ENCODE measurements around the gene SFSWAP.
"Not testable (repeated sequence)": the region's sequence is repeated elsewhere in the genome, so short reads cannot be mapped to it uniquely, and the experiment has no call there.

SFSWAP gene

DNA sequence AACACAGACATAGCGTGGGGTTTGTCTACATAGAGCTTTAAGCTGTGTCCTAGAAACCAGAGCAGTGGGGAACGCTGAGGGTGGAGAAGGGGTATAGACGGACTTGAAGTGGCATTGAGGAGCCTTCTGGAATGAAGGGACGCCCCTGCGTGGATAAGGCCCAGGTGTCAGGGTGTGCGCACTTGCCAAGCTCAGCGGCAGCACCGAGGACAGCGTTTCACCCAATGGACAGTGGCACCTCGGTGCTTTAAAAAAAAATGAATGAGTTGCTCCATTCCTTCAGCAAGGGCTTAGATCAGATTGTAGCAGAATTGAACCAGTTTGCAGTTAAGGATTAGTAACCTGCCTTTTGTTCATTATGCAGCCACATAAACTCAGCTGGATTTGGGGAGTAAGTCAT, 83.7 kb downstream of the SFSWAP start:
- DNase-seq, result no peak

DNA sequence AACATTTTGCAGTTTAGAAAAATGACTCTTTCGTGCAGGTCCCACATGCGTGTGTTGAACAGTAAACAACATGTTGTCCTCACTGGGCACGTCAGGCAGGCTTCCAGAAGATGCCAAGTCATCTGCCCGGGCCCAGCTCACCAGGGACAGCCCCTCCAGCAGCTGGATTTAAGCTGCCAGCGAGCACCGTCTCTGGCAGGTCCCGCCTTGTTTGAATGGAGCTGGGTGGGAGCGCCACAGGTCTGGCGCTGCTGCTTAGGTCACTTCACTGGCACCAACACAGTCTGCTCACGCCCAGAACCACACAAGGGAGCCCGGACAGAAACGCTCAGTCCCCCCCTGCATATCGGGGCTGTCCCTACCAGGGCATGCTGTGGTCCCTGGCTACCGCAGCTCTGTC, 84.2 kb downstream of the SFSWAP start:
- DNase-seq, result no peak

DNA sequence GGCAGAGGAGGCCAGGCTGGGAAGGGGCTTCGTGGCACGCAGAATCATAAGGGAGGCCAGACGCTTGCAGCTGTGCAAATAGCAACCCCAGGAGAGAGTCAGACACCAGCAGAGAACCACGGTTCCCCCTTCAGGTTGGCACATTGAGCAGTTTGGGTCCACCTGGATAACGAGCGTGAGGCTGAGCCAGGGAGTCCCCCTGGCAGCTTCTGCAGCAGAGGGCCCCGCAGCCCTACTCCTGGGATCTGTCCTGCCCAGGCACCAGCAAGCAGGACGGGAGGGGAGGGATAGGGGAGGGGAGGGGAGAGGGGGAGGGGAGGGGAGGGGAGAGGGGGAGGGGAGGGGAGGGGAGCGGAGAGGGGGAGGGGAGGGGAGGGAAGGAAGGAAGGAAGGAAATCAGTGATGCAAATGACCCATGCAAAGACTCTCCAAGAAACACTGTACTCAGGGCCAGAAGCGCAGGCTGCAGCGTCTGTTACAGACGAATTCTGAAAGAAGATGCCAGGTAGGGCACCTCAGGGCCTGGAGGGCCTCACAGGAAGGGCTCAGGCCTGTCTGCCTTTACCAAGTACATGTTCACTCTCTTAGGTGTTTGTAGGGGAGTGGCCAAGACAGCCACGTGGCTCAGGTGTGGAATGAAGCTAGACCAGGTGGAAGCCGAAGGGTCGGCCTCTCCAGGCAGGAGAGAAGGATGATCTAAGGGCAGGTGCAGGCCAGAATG, 85.0 kb downstream of the SFSWAP start:
- DNase-seq, result no peak

DNA sequence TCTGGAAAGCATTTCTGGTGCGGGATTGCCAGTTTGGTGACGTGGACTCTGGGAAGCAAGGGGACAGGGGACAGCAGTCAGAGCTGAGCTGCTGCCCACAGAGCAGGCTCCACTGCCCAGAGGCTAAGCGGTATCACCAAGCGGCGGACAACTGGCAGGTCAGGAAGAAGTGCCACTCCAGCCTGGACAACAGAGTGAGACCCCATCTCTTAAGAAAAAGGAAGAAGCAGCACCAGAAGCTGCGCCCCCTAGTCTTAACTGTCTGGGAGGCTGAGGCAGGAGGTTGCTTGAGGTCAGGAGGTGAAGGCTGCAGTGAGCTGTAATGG, 85.5 kb downstream of the SFSWAP start:
- DNase-seq, result no peak

DNA sequence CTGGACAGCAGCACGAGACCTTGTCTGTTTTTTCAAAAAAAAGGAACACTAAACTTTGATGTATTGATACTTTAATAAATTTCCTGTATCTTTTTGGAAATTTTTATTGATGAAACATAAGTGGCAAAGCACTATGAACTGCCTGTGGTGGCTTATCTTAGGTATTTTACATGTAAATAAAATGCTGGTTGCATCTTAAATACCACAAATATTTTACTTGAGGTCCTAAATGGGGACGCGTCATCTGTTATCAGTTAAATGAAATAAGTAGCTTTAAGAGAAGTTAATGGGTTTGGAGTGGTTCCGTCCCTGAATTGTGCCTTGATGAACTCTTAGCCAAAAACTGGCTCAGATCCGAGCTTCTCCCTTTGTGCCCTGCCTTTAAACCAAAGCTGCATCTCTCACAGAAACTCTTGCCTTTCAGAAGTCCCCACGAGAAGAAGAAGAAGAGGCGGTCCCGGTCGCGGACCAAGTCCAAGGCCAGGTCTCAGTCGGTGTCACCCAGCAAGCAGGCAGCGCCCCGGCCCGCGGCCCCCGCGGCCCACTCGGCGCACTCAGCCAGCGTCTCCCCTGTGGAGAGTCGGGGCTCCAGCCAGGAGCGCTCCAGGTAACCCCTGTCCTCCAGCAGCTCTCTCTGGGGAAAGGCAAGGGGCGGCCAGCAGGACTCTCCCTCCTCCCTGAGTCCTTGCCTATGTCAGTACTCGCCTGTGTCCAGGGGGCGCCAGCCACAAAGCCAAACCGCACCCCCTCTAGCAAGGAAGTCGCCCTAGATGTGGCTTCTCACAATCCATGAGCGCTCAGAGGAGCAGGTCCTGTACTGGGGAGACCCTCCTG, 86.1 kb downstream of the SFSWAP start:
- DNase-seq, result no peak

DNA sequence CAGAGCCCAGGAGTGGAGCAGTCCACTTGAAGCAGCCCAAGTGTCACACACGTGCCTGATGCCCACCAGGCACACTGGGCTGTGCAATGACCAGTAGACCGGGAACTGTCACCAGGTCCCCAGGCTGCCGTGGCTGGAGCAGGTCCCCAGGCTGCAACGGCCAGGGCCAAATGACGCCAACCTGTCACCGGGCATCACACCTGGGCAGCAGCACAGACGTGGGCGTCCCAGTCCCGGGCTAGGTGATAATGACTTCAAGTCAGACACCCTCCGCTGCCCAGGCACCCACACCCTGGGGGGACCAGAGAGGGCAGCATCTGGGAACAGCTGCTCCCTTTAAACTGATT, 86.7 kb downstream of the SFSWAP start:
- no peak for DNase-seq

DNA sequence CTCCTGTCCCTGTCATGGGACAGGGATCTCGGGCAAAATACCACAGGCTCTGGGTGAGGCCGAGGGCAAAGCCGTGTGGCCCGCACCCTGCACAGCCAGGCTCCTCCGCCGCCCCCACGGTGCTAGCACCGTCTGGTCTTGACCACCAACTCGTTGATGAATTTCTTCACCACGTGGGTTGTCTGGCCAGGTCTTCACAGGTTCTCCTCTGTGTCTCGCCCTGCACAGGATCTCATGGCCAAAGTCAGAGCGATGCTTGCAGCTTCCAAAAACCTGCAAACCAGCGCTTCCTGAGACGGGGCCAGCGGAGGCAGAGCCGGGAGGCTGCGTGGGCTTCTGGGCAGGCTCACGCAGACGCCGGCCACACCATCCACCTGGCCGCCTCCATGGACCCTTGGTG, 88.3 kb downstream of the SFSWAP start:
- no peak for DNase-seq

DNA sequence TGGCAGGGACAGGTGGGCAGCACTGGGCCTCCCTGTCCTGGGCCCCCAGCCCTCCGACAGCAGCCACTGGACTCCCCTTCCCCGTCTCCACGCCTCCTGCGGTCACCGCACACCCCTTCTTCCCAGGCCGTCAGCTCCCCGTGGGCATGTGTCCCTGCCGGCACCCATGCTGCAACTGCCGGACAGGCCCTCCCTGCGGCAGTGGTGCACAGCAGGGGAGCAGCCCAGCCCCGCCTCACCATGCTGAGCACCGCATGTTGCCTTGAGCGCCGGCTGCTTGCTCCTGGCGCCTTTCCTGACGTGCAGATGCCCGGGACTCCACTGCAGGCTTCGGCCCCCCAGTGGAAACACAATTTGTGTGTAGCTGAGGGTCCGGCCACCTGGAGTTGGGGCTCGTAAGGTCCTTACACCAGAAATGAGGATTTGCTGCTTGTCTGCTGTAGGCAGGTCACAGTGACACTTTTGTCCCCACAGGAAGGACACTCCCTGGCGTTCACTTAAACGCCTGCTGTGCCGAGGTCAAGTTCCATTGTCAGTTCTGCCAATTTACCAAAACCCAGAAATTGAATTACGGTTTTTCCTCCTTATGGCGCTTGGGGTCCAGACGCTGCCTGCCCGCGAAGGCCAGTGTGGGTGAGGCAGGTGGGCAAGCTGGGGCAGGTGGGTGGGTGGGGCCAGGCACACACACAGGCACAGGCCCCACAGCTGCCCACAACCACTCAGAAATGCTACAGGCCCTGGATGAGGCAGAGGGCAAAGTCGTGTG, 89.1 kb downstream of the SFSWAP start:
- no peak for DNase-seq

DNA sequence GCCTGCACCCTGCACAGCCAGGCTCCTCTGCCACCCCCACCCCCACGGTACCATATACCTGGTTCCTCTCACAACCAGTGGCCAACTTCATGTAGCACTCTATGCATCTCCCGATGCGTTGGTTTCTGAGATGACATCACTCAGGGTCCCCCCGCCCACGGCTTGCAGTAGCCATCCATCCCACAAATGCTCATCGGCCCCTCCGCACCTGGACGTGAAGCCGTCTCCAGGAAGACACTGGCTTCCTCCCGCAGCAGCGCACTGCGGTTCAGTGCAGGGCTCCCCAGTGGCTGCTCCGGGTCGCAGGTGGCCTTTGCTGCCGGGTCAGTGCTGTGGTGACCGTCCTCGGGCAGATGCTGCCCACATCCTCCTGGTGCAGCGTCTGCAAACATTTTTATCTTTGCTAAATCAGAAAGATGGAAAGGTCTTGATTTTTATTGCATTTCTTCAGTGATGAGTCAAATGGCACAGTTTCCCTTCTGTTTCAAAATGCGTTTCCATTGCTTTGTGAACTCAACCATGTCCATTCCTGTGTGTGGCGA, 89.8 kb downstream of the SFSWAP start:
- no peak for DNase-seq

DNA sequence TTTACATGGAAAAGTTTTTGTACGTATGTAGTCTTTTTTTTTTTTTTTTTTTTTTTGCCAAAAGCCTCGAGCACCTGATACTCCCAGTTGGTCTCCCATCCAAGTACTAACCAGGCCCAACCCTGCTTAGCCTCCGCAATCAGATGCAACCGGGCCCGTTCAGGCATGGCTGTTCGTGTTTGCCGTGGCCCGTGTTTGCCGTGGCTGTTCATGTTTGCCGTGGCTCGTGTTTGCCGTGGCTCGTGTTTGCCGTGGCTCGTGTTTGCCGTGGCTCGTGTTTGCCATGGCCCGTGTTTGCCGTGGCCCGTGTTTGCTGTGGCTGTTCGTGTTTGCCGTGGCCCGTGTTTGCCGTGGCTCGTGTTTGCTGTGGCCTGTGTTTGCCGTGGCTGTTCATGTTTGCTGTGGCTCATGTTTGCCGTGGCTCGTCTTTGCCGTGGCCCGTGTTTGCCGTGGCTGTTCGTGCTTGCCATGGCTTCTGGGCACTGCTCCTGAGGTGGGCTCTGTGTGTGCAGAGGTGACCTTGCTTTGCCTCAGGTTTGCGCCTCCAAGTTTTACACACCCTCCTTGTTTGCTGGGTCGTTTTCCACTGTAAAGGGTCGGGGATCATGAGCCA, 90.5 kb downstream of the SFSWAP start:
- DNase-seq, result no peak

DNA sequence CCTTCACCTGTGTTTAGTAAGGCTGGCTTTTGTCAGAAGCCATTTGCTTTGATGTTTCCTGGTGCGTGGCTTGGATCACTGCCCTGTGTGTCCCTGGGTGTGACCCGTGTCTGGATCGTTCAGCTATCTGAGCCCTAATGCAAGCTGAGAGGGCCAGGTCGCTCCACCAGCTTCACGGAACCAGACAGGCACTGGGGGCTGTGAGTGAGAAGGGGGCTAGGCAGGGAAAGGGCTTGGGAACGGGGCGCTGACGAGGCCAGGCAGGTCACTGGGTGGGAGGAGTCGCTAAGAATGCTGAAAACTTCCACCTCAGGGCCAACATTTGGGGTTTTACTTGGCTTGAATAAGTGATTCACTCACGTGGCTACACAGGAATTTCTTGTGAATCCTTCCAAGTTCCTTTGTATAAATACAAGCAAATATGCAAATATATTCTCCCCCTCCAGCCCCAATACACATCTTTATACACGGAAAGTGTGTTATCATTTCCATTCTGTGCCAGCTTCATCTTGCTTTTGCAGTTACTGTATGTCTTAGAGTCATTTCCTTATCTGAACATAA, 93.2 kb downstream of the SFSWAP start:
- no peak for DNase-seq

DNA sequence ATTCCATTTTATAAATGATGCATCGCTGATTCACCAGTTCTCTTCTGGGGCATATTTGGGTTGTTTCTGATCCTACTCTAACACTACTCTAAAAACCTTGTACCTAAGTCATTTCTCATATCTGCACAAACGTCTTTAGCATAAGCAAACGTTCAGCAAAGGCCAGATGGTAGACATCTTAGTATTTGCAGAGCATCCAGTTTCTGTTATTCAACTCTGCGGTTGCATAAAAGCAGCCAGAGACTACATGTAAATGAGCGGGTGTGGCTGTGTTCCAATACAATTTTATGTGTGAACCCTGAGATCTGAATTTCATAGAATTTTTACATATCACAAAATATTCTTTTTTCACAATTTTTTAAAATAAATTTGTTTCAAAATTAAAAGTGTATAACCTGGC, 94.5 kb downstream of the SFSWAP start:
- no peak for DNase-seq

DNA sequence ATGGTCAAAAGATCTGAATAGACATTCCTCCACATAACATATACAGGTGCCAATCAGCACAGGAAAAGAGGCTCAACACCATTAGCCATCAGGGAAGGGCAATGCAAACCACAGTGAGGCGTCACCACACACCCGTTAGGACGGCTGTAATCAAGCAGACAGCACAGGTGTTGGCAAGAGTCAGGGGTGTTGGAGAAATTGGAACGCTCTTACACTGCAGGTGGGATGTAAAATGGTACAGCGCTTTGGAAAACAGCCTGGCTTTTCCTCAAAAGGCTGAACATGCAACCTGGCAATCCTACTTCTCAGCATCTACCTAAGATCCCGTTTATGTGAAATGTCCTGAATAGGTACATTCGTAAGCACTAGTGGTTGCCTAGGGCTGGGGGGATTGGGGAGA, 95.8 kb downstream of the SFSWAP start:
- no peak for DNase-seq

DNA sequence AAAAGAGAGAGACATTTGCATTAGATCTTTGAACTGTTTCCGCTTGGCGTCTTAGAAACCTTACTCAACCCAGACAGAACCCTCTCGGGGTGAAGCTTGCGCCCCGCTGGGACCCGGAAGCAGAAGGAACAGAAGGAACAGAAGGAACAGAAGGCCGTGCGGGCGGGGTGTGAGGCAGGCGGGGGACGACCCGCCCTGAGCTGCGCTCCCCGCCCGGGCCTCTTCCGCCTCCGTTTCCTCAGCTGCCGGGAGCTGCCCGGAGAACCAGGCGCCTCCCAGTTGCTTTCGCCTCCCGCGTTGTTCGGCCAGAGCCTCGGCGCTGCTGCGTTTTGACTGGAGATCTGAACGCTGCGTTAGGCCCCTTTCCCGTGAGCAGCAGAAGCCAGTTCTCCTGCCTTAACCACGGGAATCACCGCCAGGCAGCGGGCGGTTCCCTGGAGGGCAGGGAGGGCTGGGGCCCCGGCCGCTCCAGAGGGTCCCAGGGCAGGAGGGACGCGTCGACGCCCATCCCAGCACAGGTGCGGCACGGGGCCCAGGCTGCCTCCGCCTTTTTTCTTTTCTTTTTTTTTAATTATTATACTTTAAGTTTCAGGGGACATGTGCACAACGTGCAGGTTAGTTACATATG, 98.0 kb downstream of the SFSWAP start:
- DNase-seq, result no peak

DNA sequence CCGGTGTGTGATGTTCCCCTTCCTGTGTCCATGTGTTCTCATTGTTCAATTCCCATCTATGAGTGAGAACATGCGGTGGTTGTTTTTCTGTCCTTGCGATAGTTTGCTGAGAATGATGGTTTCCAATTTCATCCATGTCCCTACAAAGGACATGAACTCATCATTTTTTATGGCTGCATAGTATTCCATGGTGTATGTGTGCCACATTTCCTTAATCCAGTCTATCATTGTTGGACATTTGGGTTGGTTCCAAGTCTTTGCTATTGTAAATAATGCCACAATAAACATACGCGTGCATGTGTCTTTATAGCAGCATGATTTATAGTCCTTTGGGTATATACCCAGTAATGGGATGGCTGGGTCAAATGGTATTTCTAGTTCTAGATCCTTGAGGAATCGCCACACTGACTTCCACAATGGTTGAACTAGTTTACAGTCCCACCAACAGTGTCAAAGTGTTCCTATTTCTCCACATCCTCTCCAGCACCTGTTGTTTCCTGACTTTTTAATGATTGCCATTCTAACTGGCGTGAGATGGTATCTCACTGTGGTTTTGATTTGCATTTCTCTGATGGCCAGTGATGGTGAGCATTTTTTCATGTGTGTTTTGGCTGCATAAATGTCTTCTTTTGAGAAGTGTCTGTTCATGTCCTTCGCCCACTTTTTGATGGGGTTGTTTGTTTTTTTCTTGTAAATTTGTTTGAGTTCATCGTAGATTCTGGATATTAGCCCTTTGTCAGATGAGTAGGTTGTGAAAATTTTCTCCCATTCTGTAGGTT, 98.8 kb downstream of the SFSWAP start:
- not testable (repeated sequence) for DNase-seq

DNA sequence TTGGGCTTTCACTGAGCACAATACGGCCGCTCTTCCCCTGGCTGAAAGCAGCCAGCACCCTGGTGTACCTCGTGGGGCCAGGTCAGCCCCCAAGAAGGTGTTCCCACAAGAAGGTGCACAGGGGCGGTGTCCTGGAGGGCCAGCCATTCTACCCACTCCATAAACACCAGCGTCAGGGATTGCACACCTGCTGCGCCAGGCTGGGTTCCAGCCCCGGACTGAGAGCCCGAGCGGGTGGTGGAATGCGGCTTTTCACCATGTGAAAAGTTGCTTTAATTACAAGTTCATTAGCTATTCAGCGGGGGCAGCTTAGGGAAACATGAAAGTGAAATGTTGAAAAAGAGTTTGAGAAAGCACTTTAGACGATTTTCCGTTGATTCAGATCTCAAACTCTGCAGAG, 99.8 kb downstream of the SFSWAP start:
- DNase-seq, result no peak

DNA sequence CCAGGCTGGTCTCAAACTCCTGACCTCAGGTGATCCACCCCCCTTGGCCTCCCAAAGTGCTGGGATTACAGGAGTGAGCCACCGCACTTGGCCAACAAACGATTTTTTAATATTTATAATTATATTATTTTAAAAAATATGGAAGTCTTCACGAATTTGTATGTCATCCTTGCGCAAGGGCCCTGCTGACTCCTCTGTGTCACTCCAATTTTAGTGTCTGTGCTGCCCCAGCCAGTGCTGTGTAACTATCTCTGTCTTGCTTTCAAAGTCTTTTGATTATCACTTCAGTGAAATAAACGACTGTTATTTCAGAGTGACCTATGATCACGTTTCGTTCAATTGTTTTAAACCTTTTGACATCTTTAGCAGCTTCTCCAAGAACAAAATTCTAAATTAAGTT, 104.2 kb downstream of the SFSWAP start:
- no peak for DNase-seq

DNA sequence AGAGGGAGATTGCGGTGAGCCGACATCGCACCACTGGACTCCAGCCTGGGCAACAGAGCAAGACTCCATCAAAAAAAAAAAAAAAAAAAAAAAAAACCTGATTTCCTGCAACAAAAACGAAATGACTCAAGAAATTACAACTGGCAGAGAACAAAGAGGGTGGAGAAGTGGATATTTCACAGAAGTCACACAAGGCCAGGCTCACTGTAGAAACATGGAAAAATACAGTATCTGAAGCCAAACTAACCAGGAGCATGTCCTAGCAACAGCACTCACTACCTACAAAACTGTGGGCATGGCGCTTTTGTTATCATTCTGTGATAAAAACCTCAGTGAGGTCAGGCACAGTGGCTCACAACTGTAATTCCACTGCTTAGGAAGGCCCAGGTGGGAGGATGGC, 105.6 kb downstream of the SFSWAP start:
- DNase-seq, result no peak

DNA sequence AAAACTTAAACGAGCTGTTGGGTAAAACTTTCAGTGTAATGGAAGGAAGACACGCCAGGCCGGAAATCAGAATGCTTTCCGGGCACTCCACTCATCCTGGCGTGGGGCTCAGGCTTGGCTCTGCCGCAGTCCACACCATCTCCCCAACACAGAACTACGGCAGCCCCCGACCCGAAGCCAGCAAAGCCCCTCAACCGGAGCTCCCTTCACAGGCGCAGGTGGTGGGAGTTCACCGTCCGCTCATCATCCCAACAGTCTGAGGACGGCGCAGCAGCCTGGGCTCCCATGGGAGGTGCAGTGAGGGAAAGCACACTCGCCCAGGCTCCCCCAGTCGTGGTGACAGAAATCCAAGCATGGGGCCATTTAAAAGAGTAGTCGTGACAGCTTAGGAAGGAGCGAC, 106.4 kb downstream of the SFSWAP start:
- DNase-seq, result no peak

DNA sequence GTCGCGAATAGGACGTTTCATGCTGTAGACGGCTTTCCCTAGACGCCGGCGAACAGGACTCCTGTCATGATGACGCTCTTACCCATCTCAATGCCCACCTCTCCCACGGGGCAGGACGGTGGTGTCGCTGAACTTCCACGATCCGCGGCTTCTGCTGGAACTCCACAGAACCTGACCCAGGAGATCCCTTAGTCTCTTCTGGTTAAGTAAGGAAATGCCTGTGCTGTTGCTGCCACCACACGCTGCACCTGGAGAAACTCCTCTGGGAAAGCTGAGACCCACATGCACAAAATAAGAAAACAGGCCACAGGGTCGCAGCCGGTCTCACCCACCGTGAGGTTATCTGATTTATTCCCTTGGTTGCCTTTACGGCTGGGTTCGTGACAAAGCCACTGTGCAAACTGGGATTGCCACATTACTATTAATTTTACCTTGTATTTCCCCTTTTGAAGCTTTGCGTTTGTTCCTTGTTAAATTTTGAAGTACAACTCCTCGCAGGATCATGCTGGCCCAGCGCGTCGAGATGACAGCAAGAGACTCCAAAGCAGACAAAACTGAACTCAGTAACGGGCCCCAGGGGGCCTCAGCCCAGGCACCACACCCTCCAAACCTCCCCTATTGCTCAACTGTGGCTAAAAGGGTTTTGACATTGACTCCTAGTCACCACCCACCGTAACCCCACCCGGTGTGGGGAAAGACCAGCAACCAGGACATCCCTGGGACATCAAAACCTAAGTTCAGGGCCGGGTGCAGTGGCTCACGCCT, 108.1 kb downstream of the SFSWAP start:
- DNase-seq, result no peak

DNA sequence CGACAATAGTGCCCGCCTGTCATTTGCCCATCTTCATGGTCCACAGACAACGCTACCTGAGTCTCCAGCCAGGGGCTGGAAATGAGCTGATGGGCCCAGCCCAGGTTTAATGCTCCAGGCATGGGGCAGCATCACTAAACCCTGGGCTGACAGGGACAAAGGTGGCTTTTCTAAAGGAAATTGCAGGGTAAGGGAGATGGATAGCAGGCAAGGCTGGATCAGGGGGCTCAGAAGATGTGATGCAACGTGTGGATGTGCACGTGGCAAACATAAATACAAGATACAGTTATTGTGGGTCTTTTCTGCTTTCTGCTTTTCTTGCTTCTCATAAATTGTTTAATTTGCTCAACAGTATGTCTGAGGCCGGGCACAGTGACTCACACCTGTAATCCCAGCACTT, 113.6 kb downstream of the SFSWAP start:
- no peak for DNase-seq

Measured in T-helper 9 cell (primary cell).